Epithelial cell of proximal tubule (primary cell): ENCODE data around the gene ZNF304. TPM values are rescaled to one million over a fixed set of nuclear protein-coding genes. Genes with fewer than 3 reads are reported as not detected.

Experiments
- DNase-seq: peaks from one replicate; pipeline ENCODE4 v3.0.0-alpha.2; 2011; ENCODE audit warnings: low read depth
- H3K4me3 ChIP-seq: 2 replicates; pipeline ENCODE4 v1.5.1; 2011; ENCODE audit warnings: low read depth, mild to moderate bottlenecking, low read length
- total RNA-seq: library from RNA; depleted of rRNA; stranded (reverse); fragments of >200 nt; gene quantifications from 2 replicates; pipeline ENCODE4 v1.2.3, GENCODE V29; 2015
- TF ChIP-seq, protein P1 (sequence below): conservative IDR thresholded peaks from 2 replicates; pipeline ENCODE4 v1.5.1; 2012; ENCODE audit warnings: low read depth, mild to moderate bottlenecking, low read length

The ZNF304 gene
- total RNA-seq, 1 donor from 2014 or later, result 2.7 TPM

DNA sequence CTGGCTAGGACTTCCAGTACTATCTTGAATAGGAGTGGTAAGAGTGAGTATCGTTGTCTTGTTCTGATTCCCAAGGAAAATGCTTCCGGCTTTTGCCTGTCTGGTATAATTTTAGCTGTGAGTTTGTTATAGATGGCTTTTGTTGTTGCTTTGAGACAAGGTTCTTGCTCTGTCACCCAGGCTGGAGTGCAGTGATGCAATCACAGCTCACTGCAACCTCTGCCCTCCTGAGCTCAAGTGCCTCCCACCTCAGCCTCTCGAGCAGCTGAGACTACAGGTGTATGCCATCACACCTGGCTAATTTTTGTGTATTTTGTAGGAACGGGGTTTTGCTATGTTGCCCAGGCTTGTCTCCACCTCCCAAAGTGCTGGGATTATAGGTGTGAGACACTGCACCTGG, 36.9 kb upstream of the ZNF304 start:
- H3K4me3 ChIP-seq, result no peak overlapping the region
- TF ChIP-seq, protein P1, sequence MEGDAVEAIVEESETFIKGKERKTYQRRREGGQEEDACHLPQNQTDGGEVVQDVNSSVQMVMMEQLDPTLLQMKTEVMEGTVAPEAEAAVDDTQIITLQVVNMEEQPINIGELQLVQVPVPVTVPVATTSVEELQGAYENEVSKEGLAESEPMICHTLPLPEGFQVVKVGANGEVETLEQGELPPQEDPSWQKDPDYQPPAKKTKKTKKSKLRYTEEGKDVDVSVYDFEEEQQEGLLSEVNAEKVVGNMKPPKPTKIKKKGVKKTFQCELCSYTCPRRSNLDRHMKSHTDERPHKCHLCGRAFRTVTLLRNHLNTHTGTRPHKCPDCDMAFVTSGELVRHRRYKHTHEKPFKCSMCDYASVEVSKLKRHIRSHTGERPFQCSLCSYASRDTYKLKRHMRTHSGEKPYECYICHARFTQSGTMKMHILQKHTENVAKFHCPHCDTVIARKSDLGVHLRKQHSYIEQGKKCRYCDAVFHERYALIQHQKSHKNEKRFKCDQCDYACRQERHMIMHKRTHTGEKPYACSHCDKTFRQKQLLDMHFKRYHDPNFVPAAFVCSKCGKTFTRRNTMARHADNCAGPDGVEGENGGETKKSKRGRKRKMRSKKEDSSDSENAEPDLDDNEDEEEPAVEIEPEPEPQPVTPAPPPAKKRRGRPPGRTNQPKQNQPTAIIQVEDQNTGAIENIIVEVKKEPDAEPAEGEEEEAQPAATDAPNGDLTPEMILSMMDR, result no peak
- no peak for DNase-seq

DNA sequence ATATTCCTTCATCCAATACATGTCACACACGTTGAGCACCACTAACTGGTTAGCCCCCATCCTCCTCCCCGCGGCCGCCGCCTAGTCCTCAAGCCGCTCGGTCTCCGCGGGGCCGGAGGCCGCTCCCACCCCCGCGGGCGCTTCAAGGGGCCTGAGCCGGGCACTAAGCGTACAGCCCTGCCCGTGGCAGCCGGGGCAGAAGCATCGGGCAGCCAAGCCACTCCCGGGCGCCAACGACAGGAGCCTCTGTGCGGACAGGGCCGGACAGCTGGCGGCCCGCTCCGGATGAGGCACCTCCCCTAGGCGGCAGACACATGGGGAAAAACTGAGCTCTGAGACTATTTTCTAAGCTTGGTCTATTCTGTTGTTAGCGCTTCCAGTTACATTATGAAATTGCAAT, 33.6 kb upstream of the ZNF304 start:
- peak overlapping the region; percentile 12 for H3K4me3 ChIP-seq
- no peak for DNase-seq
- TF ChIP-seq, protein P1, result no peak

DNA sequence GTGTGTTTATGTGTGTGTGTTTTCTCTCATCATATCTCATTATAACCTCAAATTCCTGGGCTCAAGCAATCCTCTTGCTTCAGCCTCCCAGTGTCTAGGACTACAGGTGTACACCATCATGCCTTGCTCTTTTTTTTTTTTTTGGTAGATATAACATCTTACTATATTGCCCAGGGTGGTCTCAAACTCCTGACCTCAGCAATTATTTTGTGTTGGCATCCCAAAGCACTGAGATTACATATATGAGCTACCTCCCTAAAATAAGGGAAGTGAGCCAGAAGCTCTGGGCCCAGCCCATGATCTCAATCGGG, 31.2 kb upstream of the ZNF304 start:
- peak overlapping the region; percentile 77 for H3K4me3 ChIP-seq
- no peak for DNase-seq
- TF ChIP-seq, protein P1, result no peak

DNA sequence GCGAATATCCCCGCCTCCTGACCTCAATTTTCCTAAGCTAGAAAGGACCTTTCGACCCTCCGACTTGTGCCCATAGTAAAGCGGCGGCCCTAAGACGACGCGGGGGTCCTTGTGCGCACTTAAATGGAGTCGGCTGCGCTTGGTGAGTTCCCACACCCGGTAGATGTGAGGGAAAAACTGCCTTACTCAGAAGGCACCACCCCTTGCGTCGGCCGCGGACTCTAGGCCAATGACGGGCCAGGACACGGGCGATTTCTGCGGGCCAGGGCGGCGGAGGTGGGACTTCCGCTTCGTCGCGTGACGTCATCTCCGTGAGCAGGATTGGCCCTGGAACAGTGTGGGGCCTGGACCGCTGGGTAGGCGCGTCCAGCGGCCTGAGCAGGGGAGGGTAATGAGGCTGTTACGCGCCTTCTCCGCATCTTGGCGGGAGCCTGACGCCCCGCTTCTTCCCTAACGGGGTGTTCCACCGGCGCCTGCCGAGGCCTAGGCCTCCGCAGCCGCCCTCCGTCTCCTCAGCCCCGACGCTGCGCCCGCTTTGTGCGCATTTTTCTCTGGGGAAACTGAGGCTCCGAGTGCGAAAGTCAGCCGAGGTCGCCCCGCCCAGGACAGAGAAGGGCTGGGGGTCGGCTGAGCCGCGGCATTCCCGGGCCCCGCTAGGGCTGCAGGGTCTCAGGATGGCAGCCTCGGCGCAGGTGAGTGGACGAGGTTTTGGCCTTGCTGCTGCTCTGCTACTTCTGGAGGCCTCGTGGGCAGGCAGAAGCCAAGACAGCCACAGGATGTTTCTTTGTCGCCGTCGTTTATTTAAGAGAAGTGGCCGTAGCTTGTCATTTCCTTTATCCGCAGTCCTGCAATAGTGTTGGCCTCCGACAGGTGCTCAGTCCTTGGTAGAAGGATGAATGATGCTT, 30.6 kb upstream of the ZNF304 start, which contains the start of gene ZNF543:
Gene ZNF543 (plus strand): TSS at position 293 of the 905 bp plus-strand sequence. CDS start 382 bp downstream, at position 675.
- TF ChIP-seq, protein P1, result peak; percentile 26
- DNase-seq, result peak; percentile 61
- peak within 1 kb of the TSS; percentile 77 for H3K4me3 ChIP-seq

DNA sequence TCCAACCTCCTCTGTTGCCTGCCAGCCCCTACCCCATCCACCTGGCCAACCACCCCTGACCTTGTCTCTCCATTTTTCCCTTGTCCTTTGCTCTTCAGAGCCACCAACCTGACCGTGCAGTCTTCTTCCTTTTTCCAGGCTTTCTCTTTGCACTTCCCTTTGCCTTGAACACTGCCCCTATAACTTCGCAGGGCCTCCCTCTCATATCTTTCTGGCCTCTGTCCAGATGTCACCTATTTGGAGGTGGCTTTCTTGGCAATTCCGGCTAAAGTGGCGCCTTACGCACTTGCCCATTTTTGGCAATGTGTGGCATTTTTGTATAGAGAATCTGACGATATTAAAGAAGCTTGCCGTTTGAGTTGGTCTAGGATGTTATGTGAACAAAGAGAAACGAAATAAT, 30.0 kb upstream of the ZNF304 start:
- H3K4me3 ChIP-seq, result peak overlapping the region; percentile 77
- no peak for DNase-seq
- TF ChIP-seq, protein P1, result no peak

DNA sequence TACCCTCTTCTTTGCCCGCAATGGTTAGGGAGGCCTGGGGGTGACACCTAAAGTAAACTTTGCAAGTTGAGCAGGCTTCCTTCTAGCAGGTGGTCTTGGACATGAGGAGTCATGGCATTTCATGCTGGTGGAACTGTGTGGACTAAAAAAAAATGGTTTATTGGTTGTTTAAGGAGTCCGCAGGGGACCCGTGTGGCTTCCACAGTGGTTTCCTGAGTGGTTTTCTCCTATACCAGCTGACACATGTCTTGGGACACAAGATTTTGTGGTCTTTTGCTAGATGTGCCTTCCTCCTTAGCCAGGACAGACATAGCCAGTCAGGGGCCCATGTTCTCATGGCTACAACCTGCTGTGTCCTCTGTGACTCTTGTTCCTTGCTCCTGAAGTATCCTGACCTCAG, 29.3 kb upstream of the ZNF304 start:
- peak overlapping the region; percentile 77 for H3K4me3 ChIP-seq
- no peak for DNase-seq
- TF ChIP-seq, protein P1, result no peak

DNA sequence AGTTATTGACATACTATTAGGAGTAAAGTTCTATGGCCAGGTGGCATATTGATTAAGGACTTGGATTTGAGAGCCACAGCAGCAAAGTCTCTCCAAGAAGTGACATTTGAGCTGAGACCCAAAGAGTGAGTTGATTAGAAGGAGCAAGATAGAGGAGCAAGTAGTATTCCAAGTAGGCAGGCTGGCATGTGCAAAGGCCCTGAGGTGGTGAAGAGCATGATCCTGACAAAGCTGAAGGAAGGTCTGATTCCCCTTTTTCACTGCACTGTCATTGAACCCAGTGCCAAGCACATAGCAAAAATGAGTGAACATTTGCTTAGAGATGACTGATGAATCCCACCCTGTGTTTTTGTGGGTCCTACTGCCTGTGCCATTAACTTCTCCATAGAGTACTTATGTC, 26.1 kb upstream of the ZNF304 start:
- DNase-seq, result no peak
- H3K4me3 ChIP-seq, result no peak overlapping the region
- TF ChIP-seq, protein P1, result no peak
